PC-3 (cell line): ENCODE results near the gene ZDHHC1. TPM values are rescaled to one million over a fixed set of nuclear protein-coding genes. Genes with fewer than 3 reads are reported as not detected.

Source experiments
- ATAC-seq: fragments of 200-7000 bp; cut with Tn5 transposase; 2 replicates; pipeline ENCODE4 v1.9.1; 2020; ENCODE audit warnings: mild to moderate bottlenecking, moderate library complexity
- BruUV-seq: library from RNA; stranded (reverse); fragments of 400-500 nt; replicated peaks from 2 replicates; lab custom pipeline; 2021; lab: Mats Ljungman, UMichigan
- CTCF ChIA-PET: fragments of 300-600 bp; sonication (Branson Sonifier 250); formaldehyde crosslinking; loops from one replicate; lab custom pipeline; 2022; ENCODE audit warnings: antibody characterized with exemption; lab: Charles Lee
- POLR2A ChIA-PET: fragments of 300-600 bp; sonication (Branson Sonifier 250); formaldehyde crosslinking; loops from one replicate; lab custom pipeline; 2022; ENCODE audit warnings: antibody characterized with exemption; ENCODE audit not compliant: unreplicated experiment; lab: Charles Lee
- DNase-seq: peaks from one replicate; pipeline ENCODE4 v3.0.0-alpha.2; 2015
- H2AFZ ChIP-seq: fragments of 300-600 bp; sonication (generic); 2 replicates; pipeline ENCODE4 v1.6.0; 2016; ENCODE audit warnings: antibody characterized with exemption, low read length
- H3F3A ChIP-seq: fragments of 300-600 bp; sonication (generic); one replicate; pipeline ENCODE4 v1.6.0; 2017; ENCODE audit warnings: antibody characterized with exemption, low read length, control low read depth, mild to moderate bottlenecking; ENCODE audit not compliant: unreplicated experiment
- H3K27ac ChIP-seq: fragments of 300-600 bp; sonication (generic); 2 replicates; pipeline ENCODE4 v1.5.1; 2016; ENCODE audit warnings: mild to moderate bottlenecking, low read length
- H3K27me3 ChIP-seq: fragments of 300-600 bp; sonication (generic); 2 replicates; pipeline ENCODE4 v1.6.1; 2016; ENCODE audit warnings: low read length, mixed read lengths
- H3K36me3 ChIP-seq: fragments of 300-600 bp; sonication (generic); 2 replicates; pipeline ENCODE4 v1.6.1; 2016; ENCODE audit warnings: low read depth, mixed run types, low read length, mixed read lengths
- H3K4me1 ChIP-seq: fragments of 300-600 bp; sonication (generic); 2 replicates; pipeline ENCODE4 v1.5.1; 2016; ENCODE audit warnings: low read length; ENCODE audit not compliant: insufficient read depth
- H3K4me2 ChIP-seq: fragments of 300-600 bp; sonication (generic); 2 replicates; pipeline ENCODE4 v1.6.0; 2016; ENCODE audit warnings: low read length
- H3K4me3 ChIP-seq: fragments of 300-600 bp; sonication (generic); 2 replicates; pipeline ENCODE4 v1.5.1; 2016; ENCODE audit warnings: mild to moderate bottlenecking, low read length, mixed read lengths
- H3K79me2 ChIP-seq: fragments of 300-600 bp; sonication (generic); 2 replicates; pipeline ENCODE4 v1.6.1; 2017; ENCODE audit warnings: low read length, mixed read lengths
- H3K9ac ChIP-seq: fragments of 300-600 bp; sonication (generic); 2 replicates; pipeline ENCODE4 v1.6.0; 2016; ENCODE audit warnings: mild to moderate bottlenecking, low read length
- H3K9me2 ChIP-seq: fragments of 300-600 bp; sonication (generic); replicated peaks from 2 replicates; pipeline ENCODE4 v1.6.1; 2016; ENCODE audit warnings: mixed run types, low read length, mixed read lengths
- H3K9me3 ChIP-seq: fragments of 300-600 bp; sonication (generic); 2 replicates; pipeline ENCODE4 v1.6.1; 2016; ENCODE audit warnings: low read length, mixed read lengths
- H4K20me1 ChIP-seq: fragments of 300-600 bp; sonication (generic); 2 replicates; pipeline ENCODE4 v1.6.1; 2016; ENCODE audit warnings: low read length, mixed read lengths
- CTCF ChIP-seq: fragments of 300-600 bp; sonication (generic); conservative IDR thresholded peaks from 2 replicates; pipeline ENCODE4 v1.5.1; 2017; ENCODE audit warnings: antibody characterized with exemption, low read depth, mild to moderate bottlenecking, low read length
- EZH2 ChIP-seq: fragments of 300-600 bp; sonication (generic); IDR thresholded peaks from one replicate; pipeline ENCODE4 v1.6.1; 2017; ENCODE audit warnings: antibody characterized with exemption, mild to moderate bottlenecking, low read length; ENCODE audit not compliant: unreplicated experiment
- EZH2phosphoT487 ChIP-seq: fragments of 300-600 bp; sonication (generic); IDR thresholded peaks from 2 replicates; pipeline ENCODE4 v1.6.1; 2018; ENCODE audit warnings: mild to moderate bottlenecking, antibody characterized with exemption, low read length, borderline replicate concordance
- intact Hi-C: fragments of 100-400 bp; cut with micrococcal nuclease; formaldehyde crosslinking; loops from 2 replicates; pipeline ENCODE4 v1.9.0; 2023
- total RNA-seq: library from RNA; depleted of rRNA; stranded (reverse); fragments of >200 nt; gene quantifications from 2 replicates; pipeline ENCODE4 v1.2.3, GENCODE V29; 2014

ZDHHC1 gene
- total RNA-seq, 1 experiment from 2014 or later: 4.8 TPM

DNA sequence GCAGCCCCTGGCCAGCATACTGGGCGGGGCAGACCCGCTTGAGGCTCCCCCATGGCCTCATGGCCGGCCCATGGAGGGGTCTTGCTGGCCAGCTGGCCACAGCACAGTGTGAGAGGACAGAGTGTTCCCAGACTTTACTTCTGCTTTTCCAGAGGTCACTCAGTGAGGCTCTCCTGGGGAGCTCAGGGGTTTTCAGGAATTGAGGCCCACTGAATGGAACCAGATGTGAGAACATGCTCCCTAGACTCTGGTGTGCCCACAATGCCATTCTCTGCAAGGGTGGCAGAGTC, 43.5 kb upstream of the ZDHHC1 start:
- no peak overlapping the region for H3K9ac ChIP-seq

GRCh38 chr16:67459066-67459860, 43.0 kb upstream of the ZDHHC1 start:
- no peak for TF ChIP-seq EZH2phosphoT487
- H3K27ac ChIP-seq: no peak overlapping the region
- ChIA-PET CTCF (interaction anchor here (0.6 kb wide), 1 partner anchor 358 kb away, joined by 4 read pairs; no protein-coding TSS in a partner anchor), POLR2A (no interaction called here)
- no peaks in the 10 kb centered on the region for H3K9me3 ChIP-seq
- H3K36me3 ChIP-seq: no peaks in the 10 kb centered on the region
- peaks cover 12% of the 10 kb centered on the region; the same call in 1 of the 2 replicates for H3K79me2 ChIP-seq
- no peak overlapping the region for H3K4me2 ChIP-seq
- no peak overlapping the region for H3K9ac ChIP-seq
- no peak overlapping the region for H2AFZ ChIP-seq
- no peak overlapping the region for H3K4me3 ChIP-seq
- intact Hi-C loops: no loop called here
- DNase-seq (no peak), ATAC-seq (no peak)
- no peaks in the 10 kb centered on the region; the same call in 1 of the 2 replicates for H3K4me1 ChIP-seq
- no peaks in the 10 kb centered on the region for H3K9me2 ChIP-seq
- no peaks in the 10 kb centered on the region for H3F3A ChIP-seq
- H3K27me3 ChIP-seq: no peaks in the 10 kb centered on the region
- no TSS peak for BruUV-seq
- H4K20me1 ChIP-seq: no peaks in the 10 kb centered on the region

More for the DNA sequence above, 43.5 kb upstream of the ZDHHC1 start:
- no peaks in the 10 kb centered on the region for H3K36me3 ChIP-seq
- H3K27ac ChIP-seq: no peak overlapping the region
- H3K4me3 ChIP-seq: no peak overlapping the region
- no peaks in the 10 kb centered on the region for H3F3A ChIP-seq
- ATAC-seq (no peak), DNase-seq (no peak)
- TF ChIP-seq CTCF (no peak), EZH2phosphoT487 (no peak), EZH2 (no peak)
- BruUV-seq: no TSS peak
- peaks cover 18% of the 10 kb centered on the region for H3K79me2 ChIP-seq
- H3K4me2 ChIP-seq: no peak overlapping the region
- H4K20me1 ChIP-seq: no peaks in the 10 kb centered on the region
- H3K9me3 ChIP-seq: no peaks in the 10 kb centered on the region
- POLR2A ChIA-PET: no interaction called here
- CTCF ChIA-PET: no interaction called here
- H3K9me2 ChIP-seq: no peaks in the 10 kb centered on the region
- intact Hi-C loops: no loop called here
- no peaks in the 10 kb centered on the region for H3K27me3 ChIP-seq
- no peak overlapping the region for H2AFZ ChIP-seq
- no peaks in the 10 kb centered on the region; the same call in 1 of the 2 replicates for H3K4me1 ChIP-seq

GRCh38 chr16:67458121-67458641, 41.9 kb upstream of the ZDHHC1 start:
- Histone ChIP-seq H2AFZ (no peak overlapping the region), H3K79me2 (0 out of 2 replicates have a peak, but pooled peaks cover 8% of the 10 kb centered on the region), H3K4me1 (no peaks in the 10 kb centered on the region; the same call in 1 of the 2 replicates), H3K9me2 (no peaks in the 10 kb centered on the region), H3K9ac (no peak overlapping the region), H3K27ac (no peak overlapping the region), H3K36me3 (no peaks in the 10 kb centered on the region), H3K27me3 (no peaks in the 10 kb centered on the region), H4K20me1 (no peaks in the 10 kb centered on the region), H3K4me2 (no peak overlapping the region), H3K4me3 (no peak overlapping the region), H3F3A (no peaks in the 10 kb centered on the region), H3K9me3 (no peaks in the 10 kb centered on the region)
- no TSS peak for BruUV-seq
- intact Hi-C loops: no loop called here
- TF ChIP-seq EZH2phosphoT487: no peak
- TF ChIP-seq EZH2: no peak
- no peak for TF ChIP-seq CTCF
- no peak for ATAC-seq
- no peak for DNase-seq
- ChIA-PET POLR2A (no interaction called here), CTCF (no interaction called here)
